Measurements from ENCODE around the gene CMTM6.
"Not testable (repeated sequence)": the region's sequence is repeated elsewhere in the genome, so short reads cannot be mapped to it uniquely, and the experiment has no call there.

CMTM6 gene

GRCh38 chr3:32502118-32502945 lies at the start of gene CMTM6:
CMTM6 (minus strand) TSS chr3:32502852; CDS start chr3:32502745, 107 bp downstream.
- peak; percentile 46 to 66 (median 55) for DNase-seq (ENCODE audit: low read depth in 3 of 3)

GRCh38 chr3:32552013-32552412 lies 49.4 kb upstream of the CMTM6 start:
- DNase-seq (ENCODE audit: low read depth in 3 of 3), result no peak

GRCh38 chr3:32551496-32551895 lies 48.8 kb upstream of the CMTM6 start:
- no peak for DNase-seq (ENCODE audit: low read depth in 3 of 3)

GRCh38 chr3:32551087-32551486 lies 48.4 kb upstream of the CMTM6 start:
- no peak for DNase-seq (ENCODE audit: low read depth in 3 of 3)

- DNase-seq (ENCODE audit: low read depth in 3 of 3), result no peak
Measured at GRCh38 chr3:32545305-32545704, 42.7 kb upstream of the CMTM6 start.

- no peak for DNase-seq (ENCODE audit: low read depth in 3 of 3)
Measured at GRCh38 chr3:32544894-32545293, 42.2 kb upstream of the CMTM6 start.

GRCh38 chr3:32542807-32543206 lies 40.2 kb upstream of the CMTM6 start:
- DNase-seq (ENCODE audit: low read depth in 3 of 3), result no peak

GRCh38 chr3:32540899-32541298 lies 38.2 kb upstream of the CMTM6 start:
- no peak for DNase-seq (ENCODE audit: low read depth in 3 of 3)

GRCh38 chr3:32532434-32532833 lies 29.8 kb upstream of the CMTM6 start:
- no peak for DNase-seq (ENCODE audit: low read depth in 3 of 3)

GRCh38 chr3:32531010-32531647 lies 28.5 kb upstream of the CMTM6 start:
- DNase-seq (ENCODE audit: low read depth in 3 of 3), result no peak

- no peak for DNase-seq (ENCODE audit: low read depth in 3 of 3)
Measured at GRCh38 chr3:32525720-32526119, 23.1 kb upstream of the CMTM6 start.

- DNase-seq (ENCODE audit: low read depth in 3 of 3), result no peak
Measured at GRCh38 chr3:32522682-32523081, 20.0 kb upstream of the CMTM6 start.

- DNase-seq (ENCODE audit: low read depth in 3 of 3), result not testable (repeated sequence)
Measured at GRCh38 chr3:32518921-32519320, 16.3 kb upstream of the CMTM6 start.

- DNase-seq (ENCODE audit: low read depth in 3 of 3), result not testable (repeated sequence)
Measured at GRCh38 chr3:32516751-32517150, 14.1 kb upstream of the CMTM6 start.

- DNase-seq (ENCODE audit: low read depth in 3 of 3), result no peak
Measured at GRCh38 chr3:32511005-32511404, 8.4 kb upstream of the CMTM6 start.

GRCh38 chr3:32510075-32510724 lies 7.5 kb upstream of the CMTM6 start:
- DNase-seq (ENCODE audit: low read depth in 3 of 3), result peak; percentile 26 to 46 (median 35)

GRCh38 chr3:32508711-32509110 lies 6.1 kb upstream of the CMTM6 start:
- DNase-seq (ENCODE audit: low read depth in 3 of 3), result no peak

- no peak for DNase-seq (ENCODE audit: low read depth in 3 of 3)
Measured at GRCh38 chr3:32506466-32506865, 3.8 kb upstream of the CMTM6 start.

- DNase-seq (ENCODE audit: low read depth in 3 of 3), result no peak
Measured at GRCh38 chr3:32502946-32503286, 264 bp upstream of the CMTM6 start.

- DNase-seq (ENCODE audit: low read depth in 3 of 3), result no peak
Measured at GRCh38 chr3:32501783-32502117, 902 bp downstream of the CMTM6 start.

- DNase-seq (ENCODE audit: low read depth in 3 of 3), result no peak
Measured at GRCh38 chr3:32500880-32501782, 1.5 kb downstream of the CMTM6 start.

GRCh38 chr3:32500231-32500630 lies 2.4 kb downstream of the CMTM6 start:
- DNase-seq (ENCODE audit: low read depth in 3 of 3), result no peak
